Endothelial cell of umbilical vein (primary cell): ENCODE data around the gene AXDND1. TPM values are rescaled to one million over a fixed set of nuclear protein-coding genes. Genes with fewer than 3 reads are reported as not detected.

ENCODE experiments used
- BruUV-seq: library from RNA; stranded (reverse); fragments of 400-500 nt; replicated peaks from 2 replicates; lab custom pipeline; 2021; lab: Mats Ljungman, UMichigan
- CTCF ChIA-PET: fragments of 300-600, 350-600 bp; sonication (Branson Sonifier 250); formaldehyde crosslinking; loops from one replicate; lab custom pipeline; 2021; ENCODE audit warnings: antibody characterized with exemption, inconsistent platforms; lab: Charles Lee
- POLR2A ChIA-PET: fragments of 300-600, 350-600 bp; sonication (Branson Sonifier 250); formaldehyde crosslinking; loops from one replicate; lab custom pipeline; 2021; ENCODE audit warnings: antibody characterized with exemption, inconsistent platforms; lab: Charles Lee
- DNase-seq: peaks from one replicate; pipeline ENCODE4 v3.0.0-alpha.2; 2011; ENCODE audit warnings: low read depth, low spot score
- FAIRE-seq: peaks from 2 replicates; lab custom pipeline; 2011; peaks lifted over from hg19 to GRCh38; lab: Jason Lieb, UNC
- H2AFZ ChIP-seq: 2 replicates; pipeline ENCODE4 v1.6.0; 2012; ENCODE audit warnings: low read depth, low read length, control low read depth, inconsistent platforms
- H3K27ac ChIP-seq: 2 replicates; pipeline ENCODE4 v1.5.1; 2011; ENCODE audit warnings: low read depth, mild to moderate bottlenecking, control low read depth, low read length, moderate library complexity; ENCODE audit not compliant: insufficient read depth
- H3K27me3 ChIP-seq, 2 experiments: 2 replicates each; pipeline versions ENCODE4 v1.6.0 to v1.6.1; 2011; ENCODE audit warnings: low read length in 2 of 2, mixed read lengths in 1 of 2; ENCODE audit not compliant: control insufficient read depth in 2 of 2, insufficient read depth in 2 of 2
- H3K36me3 ChIP-seq, 2 experiments: 2 replicates in 1 of 2; 3 replicates in 1 of 2; pipeline ENCODE4 v1.5.1; 2011; ENCODE audit warnings: low read length in 2 of 2, mild to moderate bottlenecking in 1 of 2, moderate library complexity in 1 of 2; ENCODE audit not compliant: control insufficient read depth in 2 of 2, insufficient read depth in 2 of 2; ENCODE audit errors: extremely low read depth in 1 of 2
- H3K4me1 ChIP-seq: 3 replicates; pipeline ENCODE4 v1.5.1; 2011; ENCODE audit warnings: mild to moderate bottlenecking, low read length; ENCODE audit not compliant: control insufficient read depth, insufficient read depth; ENCODE audit errors: extremely low read depth
- H3K4me2 ChIP-seq: 2 replicates; pipeline ENCODE4 v1.6.1; 2011; ENCODE audit warnings: low read length, control low read depth, mixed read lengths; ENCODE audit not compliant: insufficient read depth
- H3K4me3 ChIP-seq, 3 experiments: fragments of 200-600 bp in 1 of 3; sonication (generic), shearing (Covaris generic) in 1 of 3; replicated peaks in 1 of 3; 2 replicates each; pipeline ENCODE4 v1.5.1; 2011 to 2016; ENCODE audit warnings: control low read depth in 3 of 3, low read length in 3 of 3, mild to moderate bottlenecking in 2 of 3, inconsistent platforms in 1 of 3, low read depth in 1 of 3, moderate library complexity in 1 of 3; ENCODE audit not compliant: insufficient read depth in 1 of 3
- H3K79me2 ChIP-seq: 2 replicates; pipeline ENCODE4 v1.6.0; 2012; ENCODE audit warnings: low read length, inconsistent platforms; ENCODE audit not compliant: control insufficient read depth, insufficient read depth
- H3K9ac ChIP-seq: replicated peaks from 2 replicates; pipeline ENCODE3; 2011; ENCODE audit warnings: low read length, control low read depth; ENCODE audit not compliant: insufficient read depth; ENCODE audit errors: extremely low read depth
- H3K9me1 ChIP-seq: replicated peaks from 3 replicates; pipeline ENCODE4 v1.6.0; 2011; ENCODE audit warnings: mild to moderate bottlenecking, low read length; ENCODE audit not compliant: control insufficient read depth, insufficient read depth; ENCODE audit errors: extremely low read depth
- H3K9me3 ChIP-seq: replicated peaks from 2 replicates; pipeline ENCODE4 v1.5.1; 2012; ENCODE audit warnings: low read length, inconsistent platforms; ENCODE audit not compliant: control insufficient read depth, insufficient read depth
- H4K20me1 ChIP-seq: replicated peaks from 2 replicates; pipeline ENCODE3; 2011; ENCODE audit warnings: mild to moderate bottlenecking, low read length; ENCODE audit not compliant: control insufficient read depth, insufficient read depth; ENCODE audit errors: extremely low read depth
- EZH2 ChIP-seq: IDR thresholded peaks from 2 replicates; pipeline ENCODE4 v1.6.1; 2012; ENCODE audit warnings: borderline replicate concordance, low read depth, mild to moderate bottlenecking, moderate library complexity, low read length, inconsistent platforms; ENCODE audit not compliant: severe bottlenecking
- FOS ChIP-seq: IDR thresholded peaks from 2 replicates; pipeline ENCODE4 v1.6.1; 2011; ENCODE audit warnings: mild to moderate bottlenecking, low read length, moderate library complexity, borderline replicate concordance; ENCODE audit not compliant: insufficient read depth
- GATA2 ChIP-seq: IDR thresholded peaks from 2 replicates; pipeline ENCODE4 v1.7.0; 2011; ENCODE audit warnings: low read depth, mild to moderate bottlenecking, moderate library complexity, mixed read lengths, low read length; ENCODE audit not compliant: insufficient read length, insufficient read depth
- JUN ChIP-seq: IDR thresholded peaks from 2 replicates; pipeline ENCODE4 v1.6.1; 2011; ENCODE audit warnings: borderline replicate concordance, low read depth; ENCODE audit not compliant: insufficient read length, insufficient read depth
- MYC ChIP-seq: IDR thresholded peaks from one replicate; pipeline ENCODE4 v1.6.1; 2011; ENCODE audit warnings: mild to moderate bottlenecking, low read depth, low read length
- POLR2A ChIP-seq: IDR thresholded peaks from 2 replicates; pipeline ENCODE4 v1.6.1; 2012; ENCODE audit warnings: low read depth, mild to moderate bottlenecking, control low read depth, low read length
- POLR2AphosphoS5 ChIP-seq: IDR thresholded peaks from 2 replicates; pipeline ENCODE4 v1.6.1; 2012; ENCODE audit warnings: low read depth, mild to moderate bottlenecking, control low read depth, low read length, moderate library complexity; ENCODE audit not compliant: insufficient read depth
- dilution Hi-C: fragments of 300-500 bp; cut with MboI; formaldehyde crosslinking; loops from one replicate; pipeline ENCODE4 v1.15.0; 2019; ENCODE audit warnings: low sequenced_read_pairs; ENCODE audit not compliant: extremely low pct_ligation_motif_present
- intact Hi-C: fragments of 100-400 bp; cut with micrococcal nuclease; formaldehyde crosslinking; loops from one replicate; pipeline ENCODE4 v1.10.0; 2022
- polyA plus RNA-seq, 4 experiments: library from polyadenylated mRNA; depleted of rRNA in 3 of 4; stranded (reverse) in 3 of 4; unstranded in 1 of 4; fragments of >200 nt; gene quantifications; 2 replicates each; pipeline versions ENCODE4 v1.2.1 to v1.2.3, GENCODE V29; 2011 to 2012; ENCODE audit warnings: missing spikeins in 1 of 4
- total RNA-seq: library from RNA; stranded (reverse); gene quantifications from 2 replicates; pipeline ENCODE4 v1.2.3, GENCODE V29; 2021
- TF ChIP-seq, protein P1 (sequence below), 2 donors: IDR thresholded peaks; 1 replicate in 1 of 2; 2 replicates in 1 of 2; pipeline ENCODE4 v1.5.1; 2011; ENCODE audit warnings: low read length in 2 of 2, mild to moderate bottlenecking in 2 of 2, moderate library complexity in 2 of 2, control low read depth in 1 of 2, inconsistent platforms in 1 of 2, low read depth in 1 of 2; ENCODE audit not compliant: insufficient read depth in 1 of 2; ENCODE audit errors: extremely low read depth in 1 of 2
- TF ChIP-seq, protein P2 (sequence below): IDR thresholded peaks from 2 replicates; pipeline ENCODE4 v1.6.1; 2011; ENCODE audit not compliant: insufficient read depth, insufficient read length

Gene AXDND1
- total and polyA plus RNA-seq, 2 donors (not counting 3 experiments of a cell fraction or from before 2014, with no cell fraction given) = 0.17 TPM; not detected in 1

DNA sequence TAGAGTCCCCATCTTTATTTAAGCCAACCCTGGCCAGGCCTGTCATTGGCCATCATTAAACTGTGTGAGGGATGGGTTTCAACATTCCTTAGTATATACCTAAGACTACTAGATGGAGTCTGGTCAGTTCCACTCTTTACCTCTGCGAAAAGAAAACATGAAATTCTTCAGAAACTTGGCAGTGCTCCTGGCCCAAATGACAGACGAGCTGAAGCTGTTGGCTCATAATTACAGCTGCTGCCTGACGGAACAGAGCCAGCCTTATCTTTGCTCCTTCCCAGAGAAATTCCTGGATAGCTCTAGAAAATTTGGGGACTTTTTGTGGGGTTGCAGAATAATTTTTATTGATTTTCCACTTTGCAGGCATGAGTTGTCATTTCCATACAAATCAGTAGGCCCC, 179.6 kb downstream of the AXDND1 start:
- TF ChIP-seq FOS (no peak), POLR2AphosphoS5 (no peak), EZH2 (no peak), JUN (no peak), GATA2 (no peak), POLR2A (no peak), MYC (no peak)
- TF ChIP-seq, protein P1, sequence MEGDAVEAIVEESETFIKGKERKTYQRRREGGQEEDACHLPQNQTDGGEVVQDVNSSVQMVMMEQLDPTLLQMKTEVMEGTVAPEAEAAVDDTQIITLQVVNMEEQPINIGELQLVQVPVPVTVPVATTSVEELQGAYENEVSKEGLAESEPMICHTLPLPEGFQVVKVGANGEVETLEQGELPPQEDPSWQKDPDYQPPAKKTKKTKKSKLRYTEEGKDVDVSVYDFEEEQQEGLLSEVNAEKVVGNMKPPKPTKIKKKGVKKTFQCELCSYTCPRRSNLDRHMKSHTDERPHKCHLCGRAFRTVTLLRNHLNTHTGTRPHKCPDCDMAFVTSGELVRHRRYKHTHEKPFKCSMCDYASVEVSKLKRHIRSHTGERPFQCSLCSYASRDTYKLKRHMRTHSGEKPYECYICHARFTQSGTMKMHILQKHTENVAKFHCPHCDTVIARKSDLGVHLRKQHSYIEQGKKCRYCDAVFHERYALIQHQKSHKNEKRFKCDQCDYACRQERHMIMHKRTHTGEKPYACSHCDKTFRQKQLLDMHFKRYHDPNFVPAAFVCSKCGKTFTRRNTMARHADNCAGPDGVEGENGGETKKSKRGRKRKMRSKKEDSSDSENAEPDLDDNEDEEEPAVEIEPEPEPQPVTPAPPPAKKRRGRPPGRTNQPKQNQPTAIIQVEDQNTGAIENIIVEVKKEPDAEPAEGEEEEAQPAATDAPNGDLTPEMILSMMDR (IDR thresholded peaks at IDR 0.05; ENCODE audit: extremely low read depth in 1 of 2, insufficient read depth in 1 of 2, low read depth in 1 of 2, low read length in 2 of 2) = no peak
- TF ChIP-seq, protein P2, sequence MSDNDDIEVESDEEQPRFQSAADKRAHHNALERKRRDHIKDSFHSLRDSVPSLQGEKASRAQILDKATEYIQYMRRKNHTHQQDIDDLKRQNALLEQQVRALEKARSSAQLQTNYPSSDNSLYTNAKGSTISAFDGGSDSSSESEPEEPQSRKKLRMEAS = no peak
- Histone ChIP-seq H3K27me3 (no peaks in the 10 kb centered on the region), H3K27ac (no peak overlapping the region), H3K36me3 (no peaks in the 10 kb centered on the region), H3K4me3 (no peak overlapping the region), H4K20me1 (no peaks in the 10 kb centered on the region), H3K9me3 (no peaks in the 10 kb centered on the region), H3K9me1 (no peaks in the 10 kb centered on the region), H2AFZ (no peak overlapping the region), H3K79me2 (no peaks in the 10 kb centered on the region), H3K4me1 (no peaks in the 10 kb centered on the region), H3K4me2 (no peak overlapping the region), H3K9ac (no peak overlapping the region)
- CTCF ChIA-PET = no interaction called here
- intact Hi-C loops = no loop called here
- POLR2A ChIA-PET = no interaction called here
- FAIRE-seq (no peak), DNase-seq (no peak)
- dilution Hi-C loops = no loop called here
- BruUV-seq = no TSS peak
